NCI-H1930 (cell line): ENCODE results near the gene FREM1.

Experiments used
- DNase-seq, 2 experiments: peaks; one replicate each; lab custom pipeline; 2025; lab: John Stamatoyannopoulos, UW

Gene FREM1

DNA sequence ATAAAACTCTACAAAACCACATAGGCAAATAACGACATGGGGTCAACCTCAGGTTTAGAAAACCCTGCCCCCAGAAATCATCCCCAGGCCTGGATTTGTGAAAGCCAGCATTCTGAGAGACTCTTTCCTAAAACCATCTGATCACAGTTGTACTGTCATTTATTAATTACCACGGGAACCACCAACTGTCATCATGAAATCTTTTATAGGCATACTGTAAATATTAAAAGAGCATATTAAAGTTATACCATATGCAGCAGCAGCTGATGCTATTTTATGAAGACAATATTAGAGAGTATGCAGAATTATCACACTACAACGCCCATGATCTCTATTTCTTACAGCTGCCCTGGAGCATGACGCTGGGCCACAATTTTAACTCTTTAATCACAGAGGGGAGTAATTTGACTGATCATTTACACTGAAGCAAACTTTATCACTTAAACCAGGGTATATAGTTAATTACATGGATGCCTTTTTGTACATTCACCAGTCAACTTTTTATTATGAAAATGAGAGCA lies 208.0 kb downstream of the FREM1 start:
- DNase-seq, result no peak

DNA sequence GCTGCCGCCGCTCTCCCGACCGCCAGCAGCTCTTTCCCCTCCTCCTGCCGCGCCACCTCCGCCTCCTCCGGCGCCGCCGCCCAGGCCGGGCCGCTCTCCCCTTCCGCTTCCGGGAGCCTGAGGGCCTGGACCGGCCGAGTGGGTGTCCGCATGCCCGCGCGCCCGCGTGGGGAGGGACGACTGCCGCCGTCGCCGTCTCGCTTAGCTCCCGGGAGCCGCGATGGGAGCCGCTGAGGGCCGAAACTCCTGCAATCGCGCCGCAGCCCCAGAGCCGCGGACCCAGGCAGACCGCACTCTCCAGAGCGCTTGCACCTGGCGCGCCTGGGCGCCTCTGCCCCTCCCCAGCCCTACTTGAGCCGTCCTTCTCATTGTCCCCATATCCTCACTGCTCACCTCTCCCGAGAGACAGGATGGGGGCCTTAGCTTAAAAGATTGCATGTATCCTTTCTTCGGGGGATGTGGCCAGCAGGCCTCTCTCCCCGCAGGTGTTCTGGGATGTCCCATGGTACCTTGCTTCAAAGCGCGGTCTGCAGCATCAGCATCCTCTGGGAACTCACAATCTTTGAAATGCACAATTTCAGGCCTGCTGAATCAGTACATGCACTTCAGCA lies 216.9 kb downstream of the FREM1 start, which contains the start of gene ZDHHC21:
Gene ZDHHC21, minus strand, starts transcription at position 182 of the 611 bp plus-strand sequence. CDS start 19,092 bp downstream, outside the sequence.
- DNase-seq, result peak in 1 of 2 experiments; percentile 52

DNA sequence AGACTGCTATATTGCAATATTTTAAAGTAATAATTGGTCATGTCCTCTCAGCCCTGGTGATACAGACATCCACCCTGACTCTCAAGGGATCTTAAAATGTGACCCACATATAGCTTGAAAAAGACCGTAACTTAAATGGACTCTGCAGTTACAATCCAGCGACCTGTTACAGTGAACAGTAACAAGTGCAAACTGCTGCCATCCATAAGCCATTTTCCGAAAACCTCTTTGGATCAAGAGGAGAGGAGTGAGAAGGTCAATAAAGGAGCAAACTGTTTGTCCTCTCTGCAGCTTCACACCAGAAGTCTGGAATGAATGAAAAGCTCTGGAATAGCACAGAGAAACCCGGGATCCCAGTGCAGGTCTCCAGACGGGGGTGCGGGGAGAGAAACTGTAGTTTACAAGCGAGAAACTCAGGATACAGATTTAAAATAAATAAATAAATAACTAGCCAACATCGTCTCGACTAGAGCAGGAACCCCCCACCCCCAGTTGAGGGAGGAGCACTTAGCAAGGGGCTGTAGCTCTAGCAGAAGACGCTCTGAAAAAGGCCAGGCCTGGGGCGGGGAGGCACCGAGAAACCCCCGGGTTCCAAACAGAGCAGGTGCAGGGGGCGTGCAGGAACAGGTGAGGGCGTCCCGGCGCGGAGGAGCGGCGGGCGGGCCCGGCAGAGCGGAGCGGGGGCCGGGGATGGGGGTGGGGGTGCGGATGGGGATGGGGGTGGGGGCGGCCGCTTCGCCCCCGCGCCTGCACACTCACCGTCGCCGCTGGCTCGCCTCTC lies 217.6 kb downstream of the FREM1 start:
- peak; percentile 41 to 52 for DNase-seq

DNA sequence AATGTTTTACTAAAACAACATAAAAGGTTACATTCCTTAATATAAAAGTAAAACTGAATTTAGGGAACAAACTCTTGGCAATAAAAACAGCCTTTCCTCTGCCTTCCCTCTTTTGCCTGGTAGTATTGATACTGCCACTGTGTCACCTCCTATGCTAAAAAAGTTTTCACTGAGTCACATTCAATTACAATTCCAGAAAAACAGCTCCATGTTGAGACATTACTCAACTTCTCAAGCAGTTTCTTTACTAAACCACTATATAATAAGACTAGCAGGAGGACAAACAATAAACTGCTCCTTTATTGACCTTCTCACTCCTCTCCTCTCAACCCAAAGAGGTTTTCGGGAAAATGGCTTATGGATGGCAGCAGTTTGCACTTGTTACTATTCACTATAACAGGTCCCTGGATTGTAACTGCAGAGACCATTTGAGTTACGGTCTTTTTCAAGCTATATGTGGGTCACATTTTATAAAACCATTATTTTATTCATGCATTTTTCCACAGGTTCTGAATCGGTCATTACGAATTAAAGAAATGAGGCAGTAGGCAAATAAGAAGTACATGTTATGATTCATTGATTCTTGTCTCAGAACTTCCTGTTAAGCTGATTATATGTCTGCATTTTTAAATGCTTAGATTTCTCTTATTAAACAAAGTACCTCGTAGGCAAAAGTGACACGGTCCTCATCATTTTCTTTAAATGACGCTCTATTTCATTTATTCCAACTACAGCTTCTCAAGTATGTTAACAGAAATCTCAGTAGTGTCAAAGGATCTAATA lies 219.1 kb downstream of the FREM1 start:
- DNase-seq, result no peak

DNA sequence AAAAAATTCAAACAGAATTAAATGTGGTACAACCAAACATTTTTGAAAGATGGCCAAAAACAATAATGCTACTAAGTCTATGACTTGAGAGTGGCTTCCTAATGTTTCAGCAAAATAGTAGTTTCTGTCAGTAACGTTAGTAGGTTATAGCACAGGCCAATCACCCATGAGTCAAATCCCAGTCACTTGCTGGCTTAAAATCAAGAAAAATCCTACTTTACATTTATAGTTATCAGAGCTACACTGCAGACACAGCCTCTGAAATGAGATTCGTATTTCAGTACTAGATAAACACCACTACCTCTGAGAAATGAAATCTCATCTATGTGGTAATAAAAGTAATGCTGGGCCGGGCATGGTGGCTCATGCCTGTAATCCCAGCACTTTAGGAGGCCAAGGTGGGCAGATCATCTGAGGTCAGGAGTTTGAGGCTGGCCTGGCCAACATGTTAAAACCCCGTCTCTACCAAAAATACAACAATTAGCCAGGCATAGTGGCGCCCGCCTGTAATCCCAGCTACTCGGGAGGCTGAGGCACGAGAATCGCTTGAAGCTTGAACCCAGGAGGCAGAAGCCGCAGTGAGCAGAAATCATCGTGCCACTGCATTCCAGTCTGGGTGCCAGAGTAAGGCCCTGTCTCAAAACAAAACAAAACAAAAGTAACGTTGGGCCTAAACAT lies 223.0 kb downstream of the FREM1 start:
- no peak for DNase-seq

DNA sequence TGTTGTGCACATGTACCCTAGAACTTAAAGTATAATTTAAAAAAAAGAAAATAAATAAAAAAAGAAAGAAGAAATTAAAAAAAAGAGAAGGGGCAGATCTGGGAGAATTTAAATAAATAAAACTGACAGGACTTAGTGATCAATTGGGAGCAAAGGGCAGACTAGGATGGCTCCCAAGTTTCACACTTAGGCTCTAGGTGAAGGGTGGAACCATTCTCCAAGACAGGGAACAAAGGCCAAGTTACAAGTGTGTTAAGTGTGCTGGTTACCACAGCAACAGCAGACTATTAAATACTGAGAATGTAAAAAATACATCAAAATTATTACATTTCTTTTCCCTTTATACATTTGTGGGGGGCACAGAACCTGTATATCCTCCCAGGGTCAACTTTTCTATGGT lies 224.1 kb downstream of the FREM1 start:
- DNase-seq, result no peak
